Spleen (tissue), 7 donors: ENCODE measurements around the gene PNN.

Experiments used
- CTCF ChIP-seq, 11 experiments: fragments of 200-600 bp in 7 of 11; fragments of 450-650 bp in 4 of 11; sonication (generic) in 4 of 11; IDR thresholded peaks in 8 of 11; conservative IDR thresholded peaks in 3 of 11; 1 replicate in 7 of 11; 2 replicates in 4 of 11; pipeline versions ENCODE4 v1.4.0 to v1.8.0; 2016 to 2021; ENCODE audit warnings: antibody characterized with exemption in 11 of 11, inconsistent platforms in 4 of 11, mild to moderate bottlenecking in 1 of 11
- POLR2AphosphoS5 ChIP-seq, 3 donors: sonication (generic); formaldehyde crosslinking; IDR thresholded peaks; one replicate each; pipeline ENCODE4 v1.5.1; 2017; ENCODE audit warnings: antibody characterized with exemption in 3 of 3
- donor health status: DM: no; HTN: no; CAD: no; lungs with moderate emphysema.
- donor health status: DM: no; HTN: no; CAD: no.
- donor health status: DM: no; HTN: no; CAD: no.

DNA sequence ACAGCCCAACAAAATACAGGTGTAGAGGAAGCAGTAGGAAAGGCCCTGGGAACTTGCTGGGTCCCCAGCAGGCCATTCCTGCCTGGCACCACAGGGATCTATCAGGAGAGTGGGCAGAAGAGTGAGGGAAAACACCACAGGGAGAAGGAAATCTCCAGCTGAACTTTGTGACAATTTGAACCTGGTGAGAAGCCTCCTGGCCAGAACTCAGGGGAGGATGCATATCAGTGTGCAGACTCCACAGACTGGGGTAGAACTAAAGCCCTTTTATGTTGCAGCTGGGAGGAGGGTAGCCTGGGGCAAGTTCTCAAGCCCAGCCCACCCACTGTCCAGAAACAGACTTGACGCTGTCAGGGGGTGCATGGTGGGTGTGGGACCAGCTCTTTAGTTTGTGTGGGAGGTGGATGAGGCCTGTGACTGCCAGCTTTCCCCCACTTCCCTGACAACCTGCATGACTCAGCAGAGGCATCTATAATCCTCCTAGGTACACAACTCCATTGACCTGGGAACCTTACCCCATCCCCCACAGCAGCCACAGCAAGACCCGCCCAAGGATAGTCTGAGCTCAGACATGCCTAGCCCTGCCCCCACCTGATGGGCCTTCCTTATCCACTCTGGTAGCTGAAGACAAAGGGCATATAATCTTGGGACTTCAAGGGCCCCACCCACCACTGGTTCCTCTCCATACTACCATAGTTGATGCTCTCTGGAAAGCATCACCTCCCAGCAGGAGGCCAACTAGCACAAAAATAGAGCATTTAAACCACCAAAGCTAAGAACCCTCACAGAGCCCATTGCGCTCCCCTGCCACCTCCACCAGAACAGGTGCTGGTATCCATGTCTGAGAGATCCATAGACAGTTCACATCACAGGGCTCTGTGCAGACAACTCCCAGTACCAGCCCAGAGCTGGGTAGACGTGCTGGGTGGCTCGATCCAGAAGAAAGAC, 28.9 kb downstream of the PNN start:
- no peak for TF ChIP-seq CTCF (IDR thresholded peaks at IDR 0.05 in 8 of 11, conservative IDR thresholded peaks at IDR 0.05 in 3 of 11)
- TF ChIP-seq POLR2AphosphoS5 (IDR thresholded peaks at IDR 0.05): no peak
